Upper lobe of left lung (tissue), 4 donors: ENCODE results near the gene NAAA.

Experiments used
- CTCF ChIP-seq, 6 experiments: fragments of 450-650 bp in 4 of 6; fragments of 200-600 bp in 2 of 6; sonication (generic) in 2 of 6; IDR thresholded peaks; one replicate each; pipeline ENCODE4 v1.5.1; 2016 to 2019; ENCODE audit warnings: antibody characterized with exemption in 6 of 6
- POLR2A ChIP-seq, 4 donors: fragments of 450-650 bp; IDR thresholded peaks; one replicate each; pipeline ENCODE4 v1.5.1; 2016 to 2017; ENCODE audit warnings: antibody characterized with exemption in 4 of 4, mild to moderate bottlenecking in 2 of 4
- POLR2AphosphoS5 ChIP-seq, 2 donors: sonication (generic); formaldehyde crosslinking; IDR thresholded peaks; one replicate each; pipeline ENCODE4 v1.5.1; 2017; ENCODE audit warnings: antibody characterized with exemption in 2 of 2

DNA sequence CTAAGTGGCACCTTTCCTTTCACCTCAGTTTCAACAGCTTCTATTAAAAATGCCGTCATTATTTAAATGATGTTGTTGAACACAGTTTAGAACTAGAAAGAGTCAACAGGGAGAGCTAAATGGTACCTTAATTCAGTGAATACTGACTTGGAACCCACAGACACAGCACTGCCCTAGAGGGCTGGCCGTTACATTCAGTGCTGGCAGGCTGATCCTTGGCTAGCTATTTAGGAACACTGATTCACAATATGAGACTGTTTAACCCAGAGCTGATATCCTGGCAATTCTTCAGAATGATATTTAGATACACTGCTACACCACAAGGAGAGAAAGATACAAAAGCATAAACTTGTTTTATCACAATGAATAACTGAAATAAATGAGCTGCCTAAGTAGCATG, 12.7 kb upstream of the NAAA start:
- TF ChIP-seq POLR2A (IDR thresholded peaks at IDR 0.05) (no peak), POLR2AphosphoS5 (IDR thresholded peaks at IDR 0.05) (no peak), CTCF (IDR thresholded peaks at IDR 0.05) (no peak)
